ENCODE measurements around the gene IER5L.

IER5L gene

DNA sequence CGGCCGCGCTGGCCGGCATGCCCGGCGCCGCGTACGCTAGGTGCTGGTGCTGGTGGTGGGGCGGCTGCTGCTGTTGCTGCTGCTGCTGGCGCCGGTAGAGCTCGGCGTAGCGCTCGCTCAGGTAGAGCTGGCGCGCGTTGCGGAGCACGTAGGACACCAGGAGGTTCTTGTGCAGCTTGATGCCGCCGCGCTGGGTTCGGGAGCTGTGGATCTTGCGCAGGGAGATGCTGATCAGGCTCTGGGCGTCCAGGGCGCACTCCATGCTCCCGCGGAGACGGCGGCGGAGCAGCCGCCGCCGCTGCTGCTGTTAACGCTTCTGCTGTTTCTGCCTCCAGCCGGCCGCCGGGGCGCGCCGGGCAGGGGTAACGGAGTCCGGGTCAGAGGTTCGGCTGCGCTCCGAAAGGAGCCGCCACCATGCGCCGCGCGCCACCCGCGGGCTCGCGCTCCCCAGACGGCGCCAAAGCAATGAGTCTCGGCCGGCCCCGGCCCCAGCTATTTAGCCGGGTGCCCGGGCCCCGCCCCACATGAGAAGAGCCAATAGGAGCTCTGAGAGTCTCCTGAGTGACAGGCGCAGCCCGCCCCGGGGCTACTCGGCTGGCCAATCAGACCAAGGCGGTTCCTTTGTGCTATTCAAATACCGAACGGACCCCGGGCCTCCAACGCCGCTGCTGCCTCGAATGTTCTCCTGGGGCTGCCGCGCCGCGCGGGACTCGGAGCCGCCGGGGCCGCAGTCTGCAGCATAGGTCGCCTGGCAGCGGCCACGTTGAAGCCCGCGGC lies at the start of gene IER5L:
Gene IER5L (minus strand): TSS at position 471 of the 777 bp plus-strand sequence. CDS start 209 bp downstream, at position 262.
- peak; percentile 93 to 94 for DNase-seq

DNA sequence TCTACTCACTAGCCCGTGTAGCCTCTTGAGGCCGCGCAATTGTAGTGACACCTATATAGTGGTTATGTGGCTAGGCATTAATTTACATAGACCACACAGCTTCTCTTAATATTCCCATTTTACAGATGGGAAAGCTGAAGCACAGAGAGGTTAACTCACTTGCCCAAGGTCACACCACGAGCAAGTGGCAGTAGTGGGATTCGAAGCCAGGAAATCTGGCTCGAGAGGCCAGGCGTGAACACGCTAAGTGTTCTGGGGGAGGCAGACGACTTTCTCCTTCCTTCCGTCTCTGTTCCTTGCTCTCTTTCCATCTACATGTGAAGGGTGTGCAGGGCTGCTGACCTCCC lies 49.8 kb upstream of the IER5L start:
- no peak for DNase-seq

DNA sequence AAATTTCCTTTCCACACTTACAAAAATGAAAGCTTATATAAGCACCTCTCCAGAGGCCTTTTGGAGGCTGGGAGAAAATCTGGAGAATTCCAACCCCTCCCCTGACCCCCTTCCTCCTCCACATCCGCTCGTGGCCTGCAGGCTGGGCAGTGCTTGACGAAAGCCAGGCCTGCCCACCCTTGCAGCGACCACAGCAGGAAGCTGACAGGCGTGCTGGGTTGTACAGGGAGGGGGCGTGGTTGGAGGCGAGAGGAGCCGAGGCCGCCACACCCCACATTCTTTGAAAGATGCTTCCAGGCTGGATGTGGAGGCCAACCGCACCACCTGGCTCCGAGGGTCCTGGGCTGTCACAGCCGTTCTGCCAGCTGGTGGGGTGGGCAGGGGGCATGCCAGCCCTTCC lies 47.8 kb upstream of the IER5L start:
- no peak for DNase-seq

DNA sequence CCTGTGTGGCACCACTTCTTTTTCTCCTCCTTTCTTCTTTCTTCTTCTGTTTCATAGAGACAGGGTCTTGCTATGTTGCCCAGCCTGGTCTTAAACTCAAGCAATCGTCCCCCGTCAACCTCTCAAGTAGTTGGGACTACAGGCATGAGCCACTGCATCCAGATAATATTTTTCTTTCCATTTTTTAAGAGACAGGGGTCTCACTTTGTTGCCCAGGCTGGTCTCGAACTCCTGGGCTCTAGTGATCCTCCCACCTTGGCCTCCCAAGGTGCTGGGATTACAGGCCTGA lies 47.4 kb upstream of the IER5L start:
- no peak for DNase-seq

DNA sequence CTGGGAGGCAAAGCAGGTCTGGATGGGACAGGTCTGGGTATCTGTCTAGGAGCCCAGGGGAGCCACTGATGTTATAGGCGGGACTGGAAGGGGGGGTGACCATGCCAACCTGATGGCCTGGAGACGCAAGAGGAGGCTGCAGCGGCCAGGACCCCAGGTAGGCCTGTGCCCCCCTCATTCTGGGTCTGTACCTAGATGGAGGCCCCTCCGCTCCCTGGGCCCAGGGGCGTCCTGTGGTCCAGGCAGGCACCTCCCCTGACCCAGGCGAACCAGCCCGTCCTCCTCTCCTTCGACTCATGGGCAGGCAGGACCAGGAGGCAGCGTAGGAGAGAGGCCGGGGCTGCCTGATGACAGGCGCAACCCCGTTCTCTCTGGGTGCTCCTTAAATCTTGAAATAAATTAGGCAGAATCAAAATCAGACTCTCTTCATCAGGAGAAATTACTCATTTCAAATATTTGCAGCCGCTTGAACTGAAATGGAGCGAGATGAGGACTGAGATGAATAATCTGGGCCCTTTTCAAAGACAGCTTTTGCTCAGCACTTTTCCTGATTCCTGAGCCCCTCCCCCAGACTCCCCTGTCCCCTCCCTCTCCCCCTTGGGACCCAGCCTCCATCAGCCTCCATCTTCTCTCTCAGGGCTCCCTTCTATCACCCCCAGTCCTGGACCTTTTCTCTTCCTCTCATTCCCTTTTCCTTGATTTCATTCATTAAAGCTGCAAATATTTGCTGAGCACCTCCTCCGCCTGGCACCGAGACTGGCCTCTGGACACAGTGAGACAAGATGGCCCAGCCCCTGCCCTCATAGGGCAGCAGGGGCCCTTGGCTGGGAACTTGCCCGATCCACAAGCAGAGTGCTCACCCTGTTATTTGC lies 46.8 kb upstream of the IER5L start:
- no peak for DNase-seq

DNA sequence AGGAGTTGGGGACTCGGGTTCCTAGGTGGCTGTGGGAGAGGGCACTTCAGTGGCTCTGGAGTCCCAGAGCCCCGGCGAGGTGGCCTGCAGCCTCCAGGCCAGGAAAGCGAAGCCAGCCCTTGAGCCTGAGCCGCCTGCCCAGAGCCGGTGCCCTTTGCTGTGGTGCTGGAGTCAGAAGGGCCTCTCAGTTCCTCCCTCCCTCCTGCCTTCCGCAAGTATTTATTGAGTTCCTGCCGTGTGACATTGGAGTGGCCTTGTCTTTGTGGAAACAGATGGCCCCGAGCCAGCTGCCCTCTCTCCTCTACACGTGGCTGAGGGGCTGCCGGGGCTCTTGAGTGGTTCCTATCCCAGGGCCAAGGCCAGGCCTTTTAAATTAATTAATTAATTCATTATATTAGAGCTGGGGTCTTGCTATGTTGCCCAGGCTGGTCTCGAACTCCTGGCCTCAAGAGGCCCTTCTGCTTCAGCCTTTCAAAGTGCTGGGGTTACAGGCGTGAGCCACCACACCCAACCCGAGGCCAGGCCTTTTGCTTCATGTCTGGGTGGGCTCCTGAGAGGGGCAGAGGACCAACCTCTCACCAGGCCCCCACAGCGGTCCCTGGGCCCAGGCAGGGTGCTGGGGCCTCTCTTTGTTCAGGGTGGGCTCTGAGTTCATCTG lies 45.6 kb upstream of the IER5L start:
- DNase-seq = no peak

DNA sequence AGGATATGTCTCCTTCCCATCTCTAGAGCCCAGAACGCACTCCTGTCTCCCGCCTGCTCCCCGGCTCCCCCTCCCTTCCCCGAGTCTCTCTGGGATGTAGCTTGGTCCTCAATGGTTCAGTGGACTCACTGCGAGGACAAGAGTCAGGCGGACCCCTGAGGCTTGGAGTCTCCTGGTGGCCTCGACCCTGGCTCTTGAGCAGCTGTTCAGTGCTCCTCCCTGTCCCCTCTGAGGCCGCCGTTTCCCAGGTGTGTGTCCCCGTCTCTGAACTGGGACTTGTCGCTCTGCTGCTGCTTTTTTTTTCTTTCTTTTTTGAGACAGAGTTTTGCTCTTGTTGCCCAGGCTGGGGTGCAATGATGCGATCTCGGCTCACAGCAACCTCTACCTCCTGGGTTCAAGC lies 44.8 kb upstream of the IER5L start:
- no peak for DNase-seq

DNA sequence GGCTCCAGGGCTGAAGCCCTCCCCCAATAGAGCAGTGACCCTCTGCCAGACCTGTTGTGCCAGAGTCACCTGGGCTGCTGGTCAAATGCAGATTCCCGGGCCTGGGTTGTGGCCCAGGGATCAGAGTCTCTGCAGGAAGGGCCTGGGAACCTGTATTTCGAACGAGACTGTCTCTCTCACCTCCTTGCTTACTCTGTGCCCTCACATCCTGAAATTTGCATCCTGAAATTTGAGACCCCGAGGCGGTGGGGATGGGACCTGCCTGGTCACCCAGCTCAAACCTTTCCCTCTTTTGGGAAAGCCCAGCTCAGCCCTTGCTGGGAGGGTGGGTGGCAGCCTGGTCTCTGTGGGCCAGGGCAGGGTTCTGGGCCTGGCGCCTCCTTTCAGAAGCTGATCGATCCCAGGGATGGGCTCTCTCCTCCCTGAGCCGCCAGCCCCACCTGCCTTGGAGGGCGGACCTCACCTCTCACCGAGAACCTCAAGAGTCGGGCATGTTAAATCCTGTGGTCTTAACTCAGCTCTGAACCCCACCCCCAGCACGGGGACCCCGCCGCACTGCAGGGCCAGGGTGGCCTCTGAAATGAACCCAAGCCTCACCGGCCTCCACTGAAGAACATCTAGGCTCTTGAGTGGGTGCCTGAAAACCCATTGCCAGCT lies 44.0 kb upstream of the IER5L start:
- no peak for DNase-seq

DNA sequence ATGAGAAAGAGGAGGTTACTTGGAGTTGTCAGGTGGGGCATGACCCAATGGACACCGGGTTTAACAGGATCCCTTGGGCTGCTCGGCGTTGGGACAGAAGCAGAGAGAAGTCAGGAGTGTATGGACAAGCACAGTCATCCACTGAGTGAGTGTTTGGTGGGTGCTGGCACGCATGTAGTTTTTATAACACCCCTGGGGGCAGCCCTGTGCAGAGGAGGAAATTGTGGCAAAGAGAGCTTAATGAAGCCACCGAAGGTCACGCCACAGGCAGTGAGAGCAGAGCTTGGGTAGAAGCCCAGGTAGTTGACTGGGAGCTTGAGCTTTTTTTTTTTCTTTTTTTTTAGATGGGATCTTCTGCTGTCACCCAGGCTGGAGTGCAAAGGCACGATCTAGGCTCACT lies 43.2 kb upstream of the IER5L start:
- DNase-seq = no peak

DNA sequence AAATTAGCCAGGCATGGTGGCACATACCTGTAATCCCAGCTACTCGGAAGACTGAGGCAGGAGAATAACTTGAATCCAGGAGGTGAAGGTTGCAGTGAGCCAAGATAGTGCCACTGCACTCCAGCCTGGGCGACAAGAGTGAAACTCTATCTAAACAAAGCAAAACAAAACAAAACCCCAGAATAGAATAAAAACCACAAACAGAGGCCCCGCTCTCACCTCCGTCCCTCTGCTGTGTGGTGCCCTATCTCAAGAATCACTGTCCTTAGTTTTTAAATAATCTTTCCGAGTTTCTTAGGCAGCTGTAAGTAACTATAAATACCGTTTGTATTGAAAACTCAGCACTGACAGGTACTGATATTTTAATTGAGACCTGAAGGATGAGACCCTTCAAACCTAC lies 42.7 kb upstream of the IER5L start:
- DNase-seq = no peak

DNA sequence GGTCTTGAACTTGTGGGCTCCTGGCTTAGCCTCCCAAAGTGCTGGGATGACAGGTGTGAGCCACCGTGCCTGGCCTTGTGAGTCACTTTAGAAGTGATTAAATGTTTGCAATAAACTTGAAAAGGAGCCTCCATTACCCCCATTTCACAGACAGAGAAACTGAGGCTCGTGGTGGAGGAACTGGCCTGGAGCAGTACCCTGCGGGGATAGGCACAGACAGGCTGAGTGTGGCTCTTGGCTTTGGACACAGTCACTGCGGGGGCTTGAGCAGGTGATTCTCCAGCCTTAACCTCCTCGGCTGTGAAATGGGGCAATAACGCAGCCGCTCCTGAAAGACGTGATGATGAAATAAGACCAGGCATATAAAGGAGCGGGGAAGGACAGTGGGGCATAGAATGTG lies 40.9 kb upstream of the IER5L start:
- no peak for DNase-seq

DNA sequence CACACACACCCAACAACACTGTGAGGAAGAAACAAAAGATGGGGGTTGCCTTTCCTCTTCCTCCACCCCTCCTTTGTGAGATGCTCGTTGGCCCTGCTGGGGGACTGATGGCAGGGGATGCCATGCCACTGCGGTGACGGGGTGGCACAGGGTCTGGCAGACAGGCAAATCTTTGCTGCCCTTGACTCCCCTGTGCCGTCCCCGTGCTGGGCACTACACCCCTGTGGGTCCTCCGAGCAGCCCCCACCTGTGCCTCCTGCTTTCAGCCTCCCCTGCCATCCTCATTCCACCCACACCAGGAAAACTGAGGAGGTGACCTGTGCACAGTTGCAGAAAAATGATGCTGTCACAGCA lies 40.2 kb upstream of the IER5L start:
- no peak for DNase-seq

DNA sequence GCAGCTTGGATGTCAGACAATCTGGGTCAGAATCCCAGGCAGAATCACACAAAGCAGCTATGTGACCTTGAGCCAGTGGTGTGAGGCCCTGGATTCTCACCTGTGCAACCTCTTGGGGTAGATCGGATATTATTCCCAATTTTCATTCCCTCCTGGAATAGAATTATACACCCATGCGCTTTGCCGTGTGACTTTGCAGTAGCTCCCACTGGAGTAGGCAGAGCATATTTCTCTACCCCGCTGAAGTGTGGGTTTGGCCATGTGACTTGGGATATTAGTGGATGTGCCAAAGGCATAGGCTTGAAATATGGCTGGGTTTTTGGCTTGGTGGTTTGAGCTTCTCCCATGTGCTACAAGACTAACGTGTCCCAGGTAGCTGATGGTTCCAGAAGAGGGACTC lies 35.5 kb upstream of the IER5L start:
- DNase-seq = no peak

DNA sequence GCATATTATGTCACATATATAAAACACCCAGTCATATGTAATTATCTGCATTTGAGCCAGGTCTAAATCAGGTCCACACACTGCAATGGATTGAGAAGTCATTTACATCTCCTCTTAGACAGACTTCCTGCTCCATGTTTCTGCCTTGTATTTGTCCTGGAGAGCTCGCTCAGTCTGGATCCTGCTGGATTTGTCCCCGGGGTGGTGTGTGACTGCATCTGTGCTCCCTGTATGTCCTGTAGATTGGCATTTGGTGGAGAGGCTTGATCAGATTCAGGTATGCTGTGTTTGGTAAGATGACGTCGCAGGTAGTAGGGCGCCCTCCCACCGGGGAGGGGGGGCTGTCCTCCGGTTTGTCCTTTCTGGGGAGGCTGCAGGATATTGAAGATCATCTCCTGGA lies 33.6 kb upstream of the IER5L start:
- DNase-seq = no peak

DNA sequence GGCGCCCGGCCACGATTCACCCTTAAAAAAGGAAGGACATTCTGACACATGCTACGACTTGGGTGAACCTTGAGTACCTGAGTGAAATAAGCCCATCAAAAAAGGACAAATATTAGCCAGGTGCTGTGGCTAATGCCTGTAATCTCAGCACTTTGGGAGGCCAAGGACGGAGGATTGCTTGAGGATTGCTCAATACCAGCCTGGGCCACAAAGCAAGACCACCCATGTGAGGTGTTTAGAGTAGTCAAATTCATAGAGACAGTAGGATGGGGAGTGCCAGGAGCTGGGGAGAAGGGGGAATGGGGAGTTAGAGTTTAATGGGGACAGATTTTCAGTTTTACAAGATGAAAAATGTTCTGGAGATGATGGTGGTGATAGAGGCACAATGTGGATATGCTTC lies 32.1 kb upstream of the IER5L start:
- no peak for DNase-seq

DNA sequence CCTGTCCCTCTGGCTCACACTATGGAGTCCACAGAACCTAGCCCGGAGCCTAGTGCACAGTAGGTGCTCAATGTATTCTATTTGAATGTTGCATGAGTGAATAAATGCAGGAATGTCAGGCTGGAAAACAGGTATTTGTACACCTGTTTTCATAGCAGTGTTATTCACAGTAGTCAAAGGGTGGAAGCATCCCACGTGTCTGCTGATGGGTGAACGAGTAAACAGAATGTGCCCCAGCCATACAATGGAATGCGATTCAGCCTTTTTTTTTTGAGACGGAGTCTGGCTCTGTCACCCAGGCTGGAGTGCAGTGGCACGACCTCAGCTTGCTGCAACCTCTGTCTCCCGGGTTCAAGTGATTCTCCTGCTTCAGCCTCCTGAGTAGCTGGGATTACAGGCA lies 31.5 kb upstream of the IER5L start:
- DNase-seq = no peak

DNA sequence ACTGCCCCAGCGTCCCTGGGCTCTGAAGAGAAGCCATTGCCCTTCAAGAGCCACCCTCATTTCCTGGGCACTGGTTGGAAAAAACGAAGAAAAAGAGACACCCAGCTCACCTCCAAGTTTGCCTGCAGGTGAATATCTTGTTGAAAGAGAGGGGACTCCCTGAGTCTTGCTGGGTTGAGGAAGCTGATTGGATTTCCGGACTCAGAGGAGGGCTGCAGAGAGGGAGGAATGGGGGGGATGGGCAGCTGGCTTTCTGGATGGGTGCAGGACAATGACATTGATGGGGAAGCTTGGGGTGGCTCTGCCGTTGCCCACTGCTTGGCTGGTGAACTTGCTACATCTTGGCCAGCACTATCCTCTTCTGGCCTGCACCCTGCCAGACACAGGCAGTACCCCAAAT lies 31.0 kb upstream of the IER5L start:
- DNase-seq = no peak

DNA sequence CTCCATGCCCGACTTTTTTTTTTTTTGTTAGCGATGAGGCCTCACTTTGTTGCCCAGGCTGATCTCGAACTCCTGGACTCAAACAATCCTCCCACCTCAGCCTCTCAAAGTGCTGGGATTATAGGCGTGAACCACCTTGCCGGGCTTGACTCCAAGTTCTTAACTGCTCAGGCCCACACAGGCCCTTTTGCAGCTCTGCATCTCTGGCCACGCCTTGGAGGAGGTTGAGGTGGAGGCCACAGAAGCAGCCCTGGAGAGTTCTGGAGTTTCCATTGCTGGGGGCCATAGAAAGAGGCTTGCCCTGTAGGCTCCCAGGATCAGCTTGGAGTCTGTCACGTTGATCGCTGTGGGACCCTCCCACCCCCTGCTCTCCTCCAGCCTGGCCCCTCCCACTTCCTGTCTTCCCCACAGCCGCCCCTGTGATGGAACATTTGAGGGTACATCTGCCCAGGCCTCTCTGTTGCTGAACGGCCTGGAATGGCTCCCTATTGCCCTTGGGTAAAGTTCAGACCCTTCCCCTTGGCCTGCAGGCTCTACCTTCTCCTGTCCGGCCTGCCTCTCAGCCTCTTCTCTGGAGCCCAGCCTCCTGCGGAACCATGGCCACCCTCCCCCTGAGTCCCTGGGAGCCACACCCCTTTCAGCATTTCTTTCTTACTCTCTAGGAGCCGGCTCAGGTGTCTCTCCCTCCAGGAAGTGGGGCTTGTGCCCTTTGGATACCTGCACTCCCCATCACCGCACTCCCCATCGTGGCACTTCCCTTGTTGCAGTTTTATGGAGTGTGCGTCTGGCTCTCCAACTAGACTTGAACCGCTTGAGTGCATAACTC lies 30.4 kb upstream of the IER5L start:
- no peak for DNase-seq

DNA sequence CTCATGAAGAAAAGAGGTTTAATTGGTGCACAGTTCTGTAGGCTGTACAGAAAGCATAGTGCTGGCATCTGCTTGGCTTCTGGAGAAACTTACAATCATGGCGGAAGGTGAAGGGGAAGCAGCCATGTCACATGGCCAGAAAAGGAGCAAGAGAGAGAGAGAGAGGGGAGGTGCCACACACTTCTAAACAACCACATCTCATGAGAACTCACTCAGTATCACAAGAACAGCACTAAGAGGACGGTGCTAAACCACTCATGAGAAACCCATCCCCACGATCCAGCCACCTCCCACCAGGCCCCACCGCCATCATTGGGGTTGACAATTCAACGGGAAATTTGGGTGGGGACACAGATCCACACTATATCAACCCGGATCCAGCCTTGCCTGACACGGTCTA lies 28.8 kb upstream of the IER5L start:
- no peak for DNase-seq

DNA sequence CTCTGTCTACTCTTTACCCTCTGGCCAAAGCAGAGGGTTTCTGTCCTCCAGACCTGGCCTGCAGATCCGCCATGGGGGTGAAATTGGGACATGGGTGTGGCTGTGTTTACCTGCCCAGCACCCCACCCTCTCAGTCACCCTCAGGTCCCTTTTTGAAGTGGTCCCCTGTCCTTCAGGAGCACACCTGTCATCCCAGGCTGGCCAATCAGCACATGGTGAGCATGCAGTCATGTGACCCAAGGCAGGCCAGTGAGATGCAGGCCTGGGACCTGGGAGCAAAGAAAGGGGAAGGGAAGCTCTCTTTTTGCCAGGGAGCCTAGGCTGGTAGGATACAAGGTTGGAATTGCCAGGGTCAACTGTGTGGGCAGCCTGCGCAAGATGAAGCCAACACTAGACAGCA lies 28.3 kb upstream of the IER5L start:
- no peak for DNase-seq

DNA sequence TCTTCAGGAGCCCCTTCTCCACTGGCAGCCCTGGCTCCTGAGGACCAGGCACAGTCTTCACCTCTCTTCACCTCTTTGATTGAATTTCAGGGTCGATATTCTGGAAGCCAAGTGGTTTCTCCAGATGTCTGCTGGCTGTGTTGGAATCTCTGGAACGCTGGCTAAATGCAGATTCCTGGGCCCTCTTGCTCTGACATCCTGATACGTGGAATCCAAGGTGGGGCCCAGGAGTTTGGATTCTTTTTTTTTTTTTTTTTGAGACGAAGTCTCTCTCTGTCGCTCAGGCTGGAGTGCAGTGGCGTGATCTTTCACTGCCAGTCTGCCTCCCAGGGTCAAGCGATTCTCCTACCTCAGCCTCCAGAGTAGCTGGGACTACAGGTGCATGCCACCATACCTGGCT lies 26.8 kb upstream of the IER5L start:
- no peak for DNase-seq

DNA sequence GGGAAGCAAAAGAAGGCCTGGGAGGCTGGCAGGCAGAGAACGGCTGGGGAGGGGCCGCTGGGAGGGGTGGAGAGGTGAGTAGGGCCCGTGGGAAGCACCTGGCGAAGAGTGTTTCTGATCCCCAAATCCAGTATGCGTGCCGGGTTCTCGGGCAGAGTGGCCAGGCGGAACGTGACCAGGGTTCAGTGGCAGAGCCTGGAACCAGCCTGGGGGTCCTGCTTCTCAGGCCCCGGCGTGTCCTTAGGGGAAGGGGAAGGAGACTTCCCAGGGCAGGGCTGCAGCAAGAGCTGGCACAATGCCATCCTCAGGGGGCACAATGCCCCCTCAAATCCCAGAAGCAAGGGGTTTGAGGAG lies 25.5 kb upstream of the IER5L start:
- no peak for DNase-seq

Data from SHP77 (cell line).